Embryonic facial prominence (tissue), 1 donor: Measurements from ENCODE around the gene GPR42.
"Not testable (repeated sequence)": the region's sequence is repeated elsewhere in the genome, so short reads cannot be mapped to it uniquely, and the experiment has no call there.

Experiments used
- DNase-seq: peaks from one replicate; pipeline ENCODE4 v3.0.0-alpha.2; 2016; ENCODE audit errors: extremely low spot score

The GPR42 gene

GRCh38 chr19:35363001-35363590 lies 7.8 kb upstream of the GPR42 start:
- no peak for DNase-seq

- DNase-seq, result no peak
Observed at GRCh38 chr19:35363711-35364425, 7.0 kb upstream of the GPR42 start.

GRCh38 chr19:35365303-35365702 lies 5.6 kb upstream of the GPR42 start:
- DNase-seq, result no peak

DNA sequence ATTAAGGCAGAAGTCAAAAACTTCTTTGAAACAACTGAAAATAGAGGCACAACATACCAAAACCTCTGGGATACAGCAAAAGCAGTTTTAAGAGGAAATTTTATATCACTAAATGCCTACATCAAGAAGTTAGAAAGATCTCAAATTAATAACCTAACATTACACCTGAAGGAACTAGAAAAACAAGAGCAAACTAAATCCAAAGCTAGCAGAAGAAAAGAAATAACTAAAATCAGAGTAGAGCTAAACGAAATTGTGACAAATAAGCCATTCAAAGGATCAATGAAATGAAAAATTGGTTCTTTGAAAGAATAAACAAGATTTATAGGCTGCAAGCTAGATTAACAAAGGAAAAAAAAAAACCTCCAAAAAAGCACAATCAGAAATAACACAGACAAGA lies 2.5 kb upstream of the GPR42 start:
- DNase-seq, result no peak

GRCh38 chr19:35369522-35369921 lies 1.3 kb upstream of the GPR42 start:
- DNase-seq, result no peak

GRCh38 chr19:35373492-35373891 lies 2.6 kb downstream of the GPR42 start:
- DNase-seq, result no peak

- not testable (repeated sequence) for DNase-seq
Observed at GRCh38 chr19:35374031-35374430, 3.2 kb downstream of the GPR42 start.

DNA sequence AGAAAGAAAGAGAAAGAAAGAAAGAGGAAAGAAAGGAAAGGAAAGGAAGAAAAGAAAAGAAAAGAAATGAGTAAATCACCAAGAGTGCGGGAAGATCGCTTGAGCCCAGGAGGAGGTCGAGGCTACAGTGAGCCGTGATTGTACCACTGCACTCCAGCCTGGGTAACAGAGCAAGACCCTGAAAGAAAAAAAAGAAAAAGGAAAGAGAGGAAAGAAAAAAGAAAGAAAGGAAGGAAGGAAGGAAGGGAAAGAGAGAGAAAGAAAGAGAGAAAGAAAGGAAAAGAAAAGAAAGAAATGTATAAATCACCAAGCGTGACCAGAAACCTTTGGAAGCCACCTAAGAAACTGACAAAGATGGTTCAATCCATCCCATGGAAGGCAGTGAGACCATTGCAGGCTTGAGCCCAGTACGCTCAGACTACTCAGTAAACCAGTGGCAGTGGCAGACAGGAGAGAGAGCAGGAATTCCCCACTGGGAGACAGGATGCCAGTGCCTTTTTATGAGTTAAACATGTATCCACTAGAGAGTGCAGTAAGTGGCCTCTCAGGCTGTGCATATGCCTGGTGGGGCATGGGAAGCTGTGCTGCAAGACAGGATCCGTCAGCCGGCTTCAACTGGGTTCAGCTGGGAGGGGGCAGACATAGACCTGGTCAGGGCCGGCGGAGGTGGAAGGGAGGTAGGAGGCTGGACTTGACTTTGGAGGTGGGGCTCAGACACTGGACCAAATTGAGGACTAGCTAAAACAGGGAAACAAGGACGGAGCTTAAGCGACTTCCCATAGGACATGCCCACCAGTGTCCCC lies 4.8 kb downstream of the GPR42 start:
- DNase-seq, result no peak

GRCh38 chr19:35377656-35378055 lies 6.8 kb downstream of the GPR42 start:
- DNase-seq, result no peak

DNA sequence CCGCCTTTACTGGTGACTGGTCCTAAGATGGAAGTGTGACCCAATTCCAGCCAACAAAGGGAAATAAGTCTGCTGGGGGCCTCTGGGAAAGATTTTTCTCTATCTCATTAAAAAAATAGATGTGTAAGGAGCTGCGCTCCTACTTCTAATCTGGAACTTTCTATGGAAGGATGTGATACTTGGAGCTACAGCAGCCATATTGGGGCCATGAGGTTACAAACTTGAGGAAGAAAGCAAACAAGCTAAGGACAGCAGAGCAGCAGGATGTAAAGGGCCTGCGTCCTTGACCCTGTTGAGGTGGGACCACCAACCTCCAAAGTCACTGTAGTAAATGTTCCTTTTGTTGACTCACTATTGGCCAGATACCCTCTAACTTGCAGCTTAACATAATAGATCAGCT lies 7.5 kb downstream of the GPR42 start:
- DNase-seq, result no peak

DNA sequence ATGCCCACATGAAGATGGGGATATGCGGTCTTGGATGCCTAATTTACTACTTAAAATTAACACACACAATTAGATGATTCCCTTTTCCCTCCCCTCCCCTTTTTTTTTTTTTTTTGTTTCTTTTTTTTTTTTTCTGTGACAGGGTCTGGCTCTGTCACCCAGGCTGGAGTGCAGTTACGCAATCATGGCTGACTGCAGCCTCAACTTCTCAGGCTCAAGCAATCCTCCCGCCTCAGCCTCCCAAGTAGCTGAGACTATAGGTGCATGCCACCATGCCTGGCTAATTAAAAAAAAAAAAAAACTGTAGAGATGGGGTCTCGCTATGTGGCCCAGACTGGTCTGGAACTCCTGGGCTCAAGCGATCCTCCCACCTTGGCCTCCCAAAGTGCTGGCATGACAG lies 8.7 kb downstream of the GPR42 start:
- DNase-seq, result not testable (repeated sequence)

DNA sequence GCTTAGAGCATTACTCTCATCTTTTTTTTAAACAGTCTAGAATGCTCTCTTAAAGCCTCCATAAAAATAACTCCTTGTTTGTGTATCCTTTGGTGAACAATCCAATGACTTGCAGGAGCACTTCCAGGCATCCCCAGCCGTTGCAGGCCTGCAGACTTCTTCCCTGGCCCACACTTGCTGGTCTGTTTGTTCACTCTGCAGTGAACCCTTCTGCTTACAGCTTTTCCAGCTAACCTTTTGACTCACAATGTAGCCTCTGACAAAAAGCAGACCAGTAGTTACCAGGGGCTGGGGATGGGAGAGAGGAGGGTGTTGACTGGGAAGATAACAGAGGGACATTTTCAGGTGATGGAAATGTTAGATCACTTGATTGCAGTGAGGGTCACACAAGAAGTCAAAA lies 9.1 kb downstream of the GPR42 start:
- DNase-seq, result no peak

GRCh38 chr19:35380450-35381124 lies 9.7 kb downstream of the GPR42 start:
- no peak for DNase-seq

DNA sequence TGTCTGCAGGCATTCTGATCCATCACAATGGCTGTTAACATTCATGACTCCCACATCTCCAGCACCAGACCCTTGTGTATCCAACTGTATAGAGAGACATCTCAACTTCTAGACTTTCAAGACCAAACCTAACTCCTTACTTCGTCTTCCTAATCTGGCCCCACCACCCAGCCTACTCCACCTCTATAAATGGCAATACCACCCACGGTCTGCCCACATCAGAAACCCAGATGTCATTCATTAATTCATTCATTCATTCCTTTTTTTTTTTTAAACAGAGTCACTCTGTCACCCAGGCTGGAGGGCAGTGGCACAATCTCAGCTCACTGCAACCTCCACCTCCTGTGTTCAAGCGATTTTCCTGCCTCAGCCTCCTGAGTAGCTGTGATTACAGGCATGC lies 10.4 kb downstream of the GPR42 start:
- DNase-seq, result no peak

GRCh38 chr19:35381926-35382325 lies 11.1 kb downstream of the GPR42 start:
- no peak for DNase-seq

DNA sequence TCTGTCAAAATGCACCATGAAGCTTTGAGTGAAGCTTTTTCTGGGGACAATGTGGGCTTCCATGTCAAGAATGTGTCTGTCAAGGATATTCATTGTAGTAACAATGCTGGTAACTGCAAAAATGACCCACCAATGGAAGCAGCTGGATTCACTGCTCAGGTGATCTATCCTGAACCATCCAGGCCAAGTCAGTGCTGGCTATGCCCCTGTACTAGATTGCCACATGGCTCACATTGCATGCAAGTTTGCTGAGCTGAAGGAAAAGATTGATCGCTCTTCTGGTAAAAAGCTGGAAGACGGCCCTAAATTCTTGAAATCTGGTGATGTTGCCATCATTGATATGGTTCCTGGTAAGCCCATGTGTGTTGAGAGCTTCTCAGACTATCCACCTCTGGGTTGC lies 12.7 kb downstream of the GPR42 start:
- no peak for DNase-seq

GRCh38 chr19:35388277-35389054 lies 17.6 kb downstream of the GPR42 start:
- no peak for DNase-seq

GRCh38 chr19:35389192-35389861 lies 18.5 kb downstream of the GPR42 start:
- no peak for DNase-seq

- DNase-seq, result no peak
Observed at GRCh38 chr19:35392742-35393715, 22.2 kb downstream of the GPR42 start.
